ENCODE measurements around the gene IL18BP.

IL18BP gene

GRCh38 chr11:72012897-72013721 is 14.4 kb downstream of the IL18BP start:
- no peak for DNase-seq (ENCODE audit: low spot score)

- no peak for DNase-seq (ENCODE audit: low spot score)
Observed at GRCh38 chr11:72013765-72014711, 15.3 kb downstream of the IL18BP start.

- no peak for DNase-seq (ENCODE audit: low spot score)
Observed at GRCh38 chr11:72014761-72015320, 16.1 kb downstream of the IL18BP start.

- DNase-seq (ENCODE audit: low spot score): no peak
Observed at GRCh38 chr11:72015511-72016061, 16.9 kb downstream of the IL18BP start.

- DNase-seq (ENCODE audit: low spot score): no peak
Observed at GRCh38 chr11:72018171-72018570, 19.5 kb downstream of the IL18BP start.

GRCh38 chr11:72023335-72023734 is 24.6 kb downstream of the IL18BP start:
- no peak for DNase-seq (ENCODE audit: low spot score)

GRCh38 chr11:72024069-72024754 is 25.5 kb downstream of the IL18BP start:
- no peak for DNase-seq (ENCODE audit: low spot score)

- no peak for DNase-seq (ENCODE audit: low spot score)
Observed at GRCh38 chr11:72026090-72026489, 27.4 kb downstream of the IL18BP start.

- DNase-seq (ENCODE audit: low spot score): no peak
Observed at GRCh38 chr11:72030472-72031045, 31.9 kb downstream of the IL18BP start.

- DNase-seq (ENCODE audit: low spot score): no peak
Observed at GRCh38 chr11:72036687-72037086, 38.0 kb downstream of the IL18BP start.

GRCh38 chr11:72037554-72038311 is 39.0 kb downstream of the IL18BP start:
- DNase-seq (ENCODE audit: low spot score): no peak

GRCh38 chr11:72038491-72038890 is 39.8 kb downstream of the IL18BP start:
- DNase-seq (ENCODE audit: low spot score): peak; percentile 80

GRCh38 chr11:72039031-72039855 is 40.5 kb downstream of the IL18BP start:
- DNase-seq (ENCODE audit: low spot score): peak; percentile 60

GRCh38 chr11:72039856-72040401 is 41.2 kb downstream of the IL18BP start:
- DNase-seq (ENCODE audit: low spot score): peak; percentile 44

GRCh38 chr11:72040491-72041363 is 42.0 kb downstream of the IL18BP start:
- peak; percentile 95 for DNase-seq (ENCODE audit: low spot score)

- DNase-seq (ENCODE audit: low spot score): peak; percentile 74
Observed at GRCh38 chr11:72041364-72042063, 42.8 kb downstream of the IL18BP start.

- DNase-seq (ENCODE audit: low spot score): no peak
Observed at GRCh38 chr11:72042064-72042745, 43.5 kb downstream of the IL18BP start.
